GM18517 (cell line): ENCODE data around the gene USP30.
"Not testable (repeated sequence)": the region's sequence is repeated elsewhere in the genome, so short reads cannot be mapped to it uniquely, and the experiment has no call there.

ENCODE experiments used
- ATAC-seq: cut with Tn5 transposase; IDR thresholded peaks from one replicate; pipeline ENCODE4 v1.9.1; 2021; ENCODE audit warnings: mild to moderate bottlenecking, moderate library complexity; ENCODE audit not compliant: unreplicated experiment

The USP30 gene

GRCh38 chr12:109052097-109052413, 321 bp upstream of the USP30 start:
- no peak for ATAC-seq

- ATAC-seq, result peak; percentile 56
These were observed 1.2 kb downstream of the USP30 start for GRCh38 chr12:109053382-109054123.

GRCh38 chr12:109054124-109054513, 1.7 kb downstream of the USP30 start:
- ATAC-seq, result not testable (repeated sequence)

GRCh38 chr12:109054520-109054919, 2.1 kb downstream of the USP30 start:
- no peak for ATAC-seq

- ATAC-seq, result no peak
These were observed 4.5 kb downstream of the USP30 start for GRCh38 chr12:109056891-109057290.

GRCh38 chr12:109057376-109057775, 5.0 kb downstream of the USP30 start:
- no peak for ATAC-seq

- ATAC-seq, result no peak
These were observed 6.4 kb downstream of the USP30 start for GRCh38 chr12:109058773-109059172.

- no peak for ATAC-seq
These were observed 11.8 kb downstream of the USP30 start for GRCh38 chr12:109064143-109064542.

- ATAC-seq, result no peak
These were observed 12.9 kb downstream of the USP30 start for GRCh38 chr12:109065154-109065852.

- ATAC-seq, result no peak
These were observed 13.4 kb downstream of the USP30 start for GRCh38 chr12:109065853-109066193.

- no peak for ATAC-seq
These were observed 17.2 kb downstream of the USP30 start for GRCh38 chr12:109069307-109070271.

- no peak for ATAC-seq
These were observed 22.5 kb downstream of the USP30 start for GRCh38 chr12:109074866-109075265.

- ATAC-seq, result no peak
These were observed 30.4 kb downstream of the USP30 start for GRCh38 chr12:109082751-109083150.

GRCh38 chr12:109084425-109084824, 32.0 kb downstream of the USP30 start:
- no peak for ATAC-seq

GRCh38 chr12:109085590-109085989, 33.2 kb downstream of the USP30 start:
- no peak for ATAC-seq

GRCh38 chr12:109087250-109087649, 34.9 kb downstream of the USP30 start:
- ATAC-seq, result no peak

- no peak for ATAC-seq
These were observed 36.4 kb downstream of the USP30 start for GRCh38 chr12:109088818-109089217.

GRCh38 chr12:109089683-109090082, 37.3 kb downstream of the USP30 start:
- ATAC-seq, result no peak

GRCh38 chr12:109092497-109093021, 40.2 kb downstream of the USP30 start:
- no peak for ATAC-seq

GRCh38 chr12:109093022-109093918, 40.9 kb downstream of the USP30 start, which contains the start of gene ALKBH2:
TSS of gene ALKBH2 (minus strand) at chr12:109093472. CDS start at chr12:109092786, 686 bp downstream.
- ATAC-seq, result peak; percentile 68
